GM19025 (cell line): ENCODE data around the gene OTUB1.
A peak's percentile ranks its signal among the peaks of the same experiment; 100 is the strongest.
"Not testable (repeated sequence)": the region's sequence is repeated elsewhere in the genome, so short reads cannot be mapped to it uniquely, and the experiment has no call there.

Experiments
- ATAC-seq: cut with Tn5 transposase; IDR thresholded peaks from one replicate; pipeline ENCODE4 v1.9.1; 2021; ENCODE audit warnings: mild to moderate bottlenecking, low read depth, moderate library complexity; ENCODE audit not compliant: unreplicated experiment

The OTUB1 gene

GRCh38 chr11:63986156-63986931 is at the start of gene OTUB1:
TSS of gene OTUB1 (plus strand) at chr11:63986438. CDS start at chr11:63986457, 19 bp downstream.
- peak; percentile 80 for ATAC-seq

GRCh38 chr11:63937713-63938478 is 48.3 kb upstream of the OTUB1 start:
- ATAC-seq = peak; percentile 4

- ATAC-seq = peak; percentile 93
Observed at GRCh38 chr11:63938479-63939396, 47.5 kb upstream of the OTUB1 start, which contains the start of gene NAA40. TSS of gene NAA40 (plus strand) at chr11:63939002. CDS start at chr11:63939097, 95 bp downstream.

GRCh38 chr11:63939397-63939891 is 46.8 kb upstream of the OTUB1 start:
- ATAC-seq = no peak

GRCh38 chr11:63940786-63941185 is 45.5 kb upstream of the OTUB1 start:
- no peak for ATAC-seq

GRCh38 chr11:63941901-63942300 is 44.3 kb upstream of the OTUB1 start:
- ATAC-seq = no peak

GRCh38 chr11:63942803-63943202 is 43.4 kb upstream of the OTUB1 start:
- ATAC-seq = no peak

- no peak for ATAC-seq
Observed at GRCh38 chr11:63944987-63945386, 41.3 kb upstream of the OTUB1 start.

- no peak for ATAC-seq
Observed at GRCh38 chr11:63945477-63946163, 40.6 kb upstream of the OTUB1 start.

- no peak for ATAC-seq
Observed at GRCh38 chr11:63951779-63952536, 34.3 kb upstream of the OTUB1 start.

GRCh38 chr11:63952570-63952969 is 33.7 kb upstream of the OTUB1 start:
- ATAC-seq = no peak

GRCh38 chr11:63958008-63958407 is 28.2 kb upstream of the OTUB1 start:
- no peak for ATAC-seq

- ATAC-seq = no peak
Observed at GRCh38 chr11:63961608-63962412, 24.4 kb upstream of the OTUB1 start.

GRCh38 chr11:63963895-63964294 is 22.3 kb upstream of the OTUB1 start:
- ATAC-seq = not testable (repeated sequence)

GRCh38 chr11:63966444-63966843 is 19.8 kb upstream of the OTUB1 start:
- ATAC-seq = no peak

- no peak for ATAC-seq
Observed at GRCh38 chr11:63969461-63969860, 16.8 kb upstream of the OTUB1 start.

GRCh38 chr11:63970902-63971301 is 15.3 kb upstream of the OTUB1 start:
- ATAC-seq = no peak

- not testable (repeated sequence) for ATAC-seq
Observed at GRCh38 chr11:63973912-63974258, 12.4 kb upstream of the OTUB1 start.
